NCI-H82 treated with DMSO at 0.1 percent for 48 hours (cell line): Measurements from ENCODE around the gene SHFL.

Source experiments
- DNase-seq: peaks from one replicate; lab custom pipeline; 2025; ENCODE audit not compliant: unreplicated experiment; lab: John Stamatoyannopoulos, UW

Gene SHFL

GRCh38 chr19:10085641-10086590, at the start of gene SHFL:
Gene SHFL, plus strand, starts transcription at chr19:10086317. Its CDS starts 111 bp downstream, at chr19:10086428.
- no peak for DNase-seq

GRCh38 chr19:10036601-10037071, 49.5 kb upstream of the SHFL start:
- DNase-seq, result no peak

GRCh38 chr19:10037367-10037766, 48.8 kb upstream of the SHFL start:
- no peak for DNase-seq

- DNase-seq, result no peak
Measured at GRCh38 chr19:10037809-10038208, 48.3 kb upstream of the SHFL start.

- DNase-seq, result no peak
Measured at GRCh38 chr19:10043286-10043927, 42.7 kb upstream of the SHFL start.

- DNase-seq, result no peak
Measured at GRCh38 chr19:10044390-10044789, 41.7 kb upstream of the SHFL start.

GRCh38 chr19:10045371-10045770, 40.7 kb upstream of the SHFL start:
- DNase-seq, result no peak

GRCh38 chr19:10049626-10050025, 36.5 kb upstream of the SHFL start:
- no peak for DNase-seq

GRCh38 chr19:10052602-10053360, 33.3 kb upstream of the SHFL start:
- DNase-seq, result no peak

- DNase-seq, result no peak
Measured at GRCh38 chr19:10061717-10062310, 24.3 kb upstream of the SHFL start.

GRCh38 chr19:10068205-10068604, 17.9 kb upstream of the SHFL start:
- no peak for DNase-seq

- DNase-seq, result no peak
Measured at GRCh38 chr19:10069046-10069445, 17.1 kb upstream of the SHFL start.

- DNase-seq, result no peak
Measured at GRCh38 chr19:10070730-10071446, 15.2 kb upstream of the SHFL start.

- DNase-seq, result no peak
Measured at GRCh38 chr19:10074153-10074552, 12.0 kb upstream of the SHFL start.

- DNase-seq, result no peak
Measured at GRCh38 chr19:10076535-10076934, 9.6 kb upstream of the SHFL start.

- no peak for DNase-seq
Measured at GRCh38 chr19:10078329-10078728, 7.8 kb upstream of the SHFL start.

- DNase-seq, result no peak
Measured at GRCh38 chr19:10079031-10079453, 7.1 kb upstream of the SHFL start.

- no peak for DNase-seq
Measured at GRCh38 chr19:10083911-10084310, 2.2 kb upstream of the SHFL start.

- DNase-seq, result no peak
Measured at GRCh38 chr19:10084803-10085202, 1.3 kb upstream of the SHFL start.

- no peak for DNase-seq
Measured at GRCh38 chr19:10086591-10087192, 575 bp downstream of the SHFL start.
